Mesendoderm (in vitro differentiated cells): ENCODE data around the gene STUB1.

Experiments
- DNase-seq: peaks from one replicate; pipeline ENCODE4 v3.0.0; 2013
- H2AK5ac ChIP-seq: 2 replicates; pipeline ENCODE4 v1.6.1; 2013; ENCODE audit warnings: low read length, inconsistent platforms
- H2BK120ac ChIP-seq: 2 replicates; pipeline ENCODE4 v1.6.1; 2013; ENCODE audit warnings: low read depth, mild to moderate bottlenecking, low read length, moderate library complexity, mixed read lengths
- H2BK15ac ChIP-seq: replicated peaks from 2 replicates; pipeline ENCODE4 v1.6.1; 2013; ENCODE audit warnings: low read depth, mild to moderate bottlenecking, moderate library complexity
- H2BK5ac ChIP-seq: 2 replicates; pipeline ENCODE4 v1.6.1; 2013; ENCODE audit warnings: low read length, inconsistent platforms
- H3K18ac ChIP-seq: 2 replicates; pipeline ENCODE4 v1.6.1; 2013; ENCODE audit warnings: mild to moderate bottlenecking, low read length, mixed read lengths
- H3K23ac ChIP-seq: one replicate; pipeline ENCODE4 v1.6.1; 2013; ENCODE audit warnings: low read length
- H3K27ac ChIP-seq: 2 replicates; pipeline ENCODE4 v1.5.1; 2013; ENCODE audit warnings: low read depth, mild to moderate bottlenecking, inconsistent platforms, low read length, moderate library complexity
- H3K27me3 ChIP-seq: 2 replicates; pipeline ENCODE4 v1.6.1; 2013; ENCODE audit warnings: low read length, control low read depth, mild to moderate bottlenecking, inconsistent platforms; ENCODE audit not compliant: insufficient read depth, poor library complexity
- H3K36me3 ChIP-seq: 2 replicates; pipeline ENCODE4 v1.6.1; 2013; ENCODE audit warnings: low read length, inconsistent platforms; ENCODE audit not compliant: control insufficient read depth, insufficient read depth
- H3K4ac ChIP-seq: one replicate; pipeline ENCODE4 v1.6.1; 2013; ENCODE audit warnings: low read depth, mild to moderate bottlenecking, low read length, moderate library complexity
- H3K4me1 ChIP-seq: 2 replicates; pipeline ENCODE4 v1.6.1; 2013; ENCODE audit warnings: low read depth, low read length, inconsistent platforms; ENCODE audit not compliant: control insufficient read depth
- H3K4me2 ChIP-seq: 2 replicates; pipeline ENCODE4 v1.6.1; 2013; ENCODE audit warnings: low read length
- H3K4me3 ChIP-seq: 2 replicates; pipeline ENCODE4 v1.5.1; 2013; ENCODE audit warnings: mild to moderate bottlenecking, low read length
- H3K56ac ChIP-seq: one replicate; pipeline ENCODE4 v1.6.1; 2013; ENCODE audit warnings: low read length
- H3K79me1 ChIP-seq: 2 replicates; pipeline ENCODE4 v1.6.1; 2013; ENCODE audit warnings: low read length, inconsistent platforms
- H3K79me2 ChIP-seq: 2 replicates; pipeline ENCODE4 v1.6.1; 2013; ENCODE audit warnings: mild to moderate bottlenecking, low read length; ENCODE audit not compliant: control insufficient read depth, insufficient read depth
- H3K9ac ChIP-seq: 2 replicates; pipeline ENCODE4 v1.6.1; 2013; ENCODE audit warnings: low read length, inconsistent platforms
- H4K5ac ChIP-seq: one replicate; pipeline ENCODE4 v1.6.1; 2013; ENCODE audit warnings: low read length
- H4K8ac ChIP-seq: one replicate; pipeline ENCODE4 v1.6.1; 2013; ENCODE audit warnings: low read depth, mild to moderate bottlenecking, control low read depth, low read length, moderate library complexity
- WGBS: extraction: QIAGEN DNeasy Blood & Tissue Kit; methylation state at CpG from one replicate; pipeline ENCODE4 v1.1.7; 2013; ENCODE audit warnings: low lambda C conversion rate, missing lambda C conversion rate; ENCODE audit not compliant: insufficient coverage; ENCODE audit errors: extremely low coverage; 5-methylcytosine and 5-hydroxymethylcytosine counted together

STUB1 gene

DNA sequence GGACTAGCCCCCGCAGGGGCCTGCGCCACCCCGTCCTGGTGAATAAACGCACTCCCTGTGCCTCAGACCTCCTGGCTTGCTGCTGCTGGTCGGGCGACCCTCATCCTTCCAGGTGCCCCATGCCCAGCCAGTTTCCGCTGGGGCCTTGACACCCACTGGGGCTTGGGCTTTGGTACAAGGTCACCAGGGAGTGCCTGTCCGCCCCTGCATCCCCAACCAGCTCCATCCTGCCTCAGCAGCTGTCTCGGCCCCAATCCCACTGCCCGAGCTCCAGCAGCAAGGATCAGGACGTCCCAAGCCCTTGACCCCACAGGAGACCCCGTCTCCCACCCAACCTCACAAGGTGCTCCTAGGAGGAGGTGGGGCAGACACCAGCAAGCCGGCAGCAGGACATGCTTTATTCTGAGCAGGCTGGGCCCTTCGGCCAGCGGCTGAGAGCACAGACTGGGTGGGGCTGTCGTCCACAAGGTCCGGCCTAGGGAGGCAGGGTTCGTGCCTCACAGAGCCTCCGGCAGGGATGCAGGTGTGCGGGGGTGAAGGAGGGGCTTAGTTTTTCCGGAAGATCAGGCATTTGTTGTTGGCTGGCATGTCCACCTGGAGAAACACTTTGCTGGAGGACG lies 46.0 kb upstream of the STUB1 start:
- H3K79me2 ChIP-seq = no peaks in the 10 kb centered on the region
- H3K36me3 ChIP-seq = no peaks in the 10 kb centered on the region
- no CpG with 5 or more reads among the region's 22 CpGs for WGBS
- no peak overlapping the region for H2AK5ac ChIP-seq
- H3K4ac ChIP-seq = no peak overlapping the region
- no peak overlapping the region for H2BK5ac ChIP-seq
- no peak overlapping the region for H3K27ac ChIP-seq
- H3K4me2 ChIP-seq = no peak overlapping the region
- H3K9ac ChIP-seq = no peak overlapping the region
- peaks cover 2% of the 10 kb centered on the region for H3K79me1 ChIP-seq
- H3K18ac ChIP-seq = no peak overlapping the region
- peaks cover 9% of the 10 kb centered on the region for H3K4me1 ChIP-seq
- no peak overlapping the region for H4K8ac ChIP-seq
- H2BK120ac ChIP-seq = no peak overlapping the region
- H3K4me3 ChIP-seq = no peak overlapping the region
- no peak overlapping the region for H3K56ac ChIP-seq
- no peaks in the 10 kb centered on the region for H3K27me3 ChIP-seq
- H3K23ac ChIP-seq = no peak overlapping the region
- H4K5ac ChIP-seq = no peak overlapping the region
- no peak for DNase-seq
- H2BK15ac ChIP-seq = no peak overlapping the region

- H4K5ac ChIP-seq = no peak overlapping the region
These were observed 45.2 kb upstream of the STUB1 start for GRCh38 chr16:634996-635395.

GRCh38 chr16:635573-636205 lies 44.5 kb upstream of the STUB1 start:
- peak overlapping the region; percentile 99 for H3K56ac ChIP-seq
- no peaks in the 10 kb centered on the region for H3K36me3 ChIP-seq
- H3K27ac ChIP-seq = no peak overlapping the region
- H2BK120ac ChIP-seq = no peak overlapping the region
- peak overlapping the region; percentile 97 for H3K23ac ChIP-seq
- no peak for DNase-seq
- peak overlapping the region; percentile 5 for H3K18ac ChIP-seq
- no peak overlapping the region for H2BK5ac ChIP-seq
- H3K79me2 ChIP-seq = no peaks in the 10 kb centered on the region
- H4K8ac ChIP-seq = no peak overlapping the region
- peak overlapping the region; percentile 50 for H3K4ac ChIP-seq
- peak overlapping the region; percentile 94 for H3K9ac ChIP-seq
- H2AK5ac ChIP-seq = no peak overlapping the region
- no peak overlapping the region for H4K5ac ChIP-seq
- H2BK15ac ChIP-seq = no peak overlapping the region
- H3K4me1 ChIP-seq = peaks cover 3% of the 10 kb centered on the region
- H3K4me3 ChIP-seq = peak overlapping the region; percentile 89
- H3K79me1 ChIP-seq = peaks cover 2% of the 10 kb centered on the region
- peak overlapping the region; percentile 73 for H3K4me2 ChIP-seq
- whole genome bisulfite sequencing = no CpG with 5 or more reads among the region's 55 CpGs
- H3K27me3 ChIP-seq = no peaks in the 10 kb centered on the region

More at GRCh38 chr16:634996-635395, 45.2 kb upstream of the STUB1 start:
- H3K27me3 ChIP-seq = no peaks in the 10 kb centered on the region
- H3K23ac ChIP-seq = no peak overlapping the region
- no peak overlapping the region for H2AK5ac ChIP-seq
- no peak overlapping the region for H3K4me3 ChIP-seq
- no peak overlapping the region for H3K27ac ChIP-seq
- no peak overlapping the region for H3K18ac ChIP-seq
- DNase-seq = no peak
- H3K4me2 ChIP-seq = no peak overlapping the region
- no peak overlapping the region for H2BK120ac ChIP-seq
- no peak overlapping the region for H2BK5ac ChIP-seq
- H2BK15ac ChIP-seq = no peak overlapping the region
- H3K4me1 ChIP-seq = peaks cover 8% of the 10 kb centered on the region
- no peaks in the 10 kb centered on the region for H3K79me2 ChIP-seq
- peak overlapping the region; percentile 99 for H3K56ac ChIP-seq
- H3K79me1 ChIP-seq = peaks cover 2% of the 10 kb centered on the region
- H3K9ac ChIP-seq = no peak overlapping the region
- H4K8ac ChIP-seq = no peak overlapping the region
- WGBS = no CpG with 5 or more reads among the region's 7 CpGs
- H3K4ac ChIP-seq = no peak overlapping the region
- no peaks in the 10 kb centered on the region for H3K36me3 ChIP-seq

- Histone ChIP-seq H3K4me2 (peak within 1 kb of the TSS; percentile 73), H3K56ac (peak within 1 kb of the TSS; percentile 99), H4K8ac (no peak within 1 kb of the TSS), H2BK5ac (no peak within 1 kb of the TSS), H3K18ac (peak within 1 kb of the TSS; percentile 5), H3K4me1 (peaks cover 3% of the 10 kb centered on the region), H3K23ac (peak within 1 kb of the TSS; percentile 97), H3K79me1 (peaks cover 2% of the 10 kb centered on the region), H4K5ac (no peak within 1 kb of the TSS), H3K79me2 (no peaks in the 10 kb centered on the region), H3K9ac (peak within 1 kb of the TSS; percentile 94), H2AK5ac (no peak within 1 kb of the TSS), H3K4me3 (peak within 1 kb of the TSS; percentile 89), H2BK120ac (no peak within 1 kb of the TSS), H3K27me3 (no peaks in the 10 kb centered on the region), H3K36me3 (no peaks in the 10 kb centered on the region), H3K4ac (peak within 1 kb of the TSS; percentile 50), H3K27ac (peak within 1 kb of the TSS; percentile 52), H2BK15ac (no peak within 1 kb of the TSS)
- peak; percentile 97 for DNase-seq
- WGBS = no CpG with 5 or more reads among the region's 91 CpGs
These were observed 43.8 kb upstream of the STUB1 start, which contains the start of gene METTL26 for GRCh38 chr16:636206-637080. TSS of gene METTL26 (minus strand) at chr16:636305. CDS start at chr16:636290, 15 bp downstream.

DNA sequence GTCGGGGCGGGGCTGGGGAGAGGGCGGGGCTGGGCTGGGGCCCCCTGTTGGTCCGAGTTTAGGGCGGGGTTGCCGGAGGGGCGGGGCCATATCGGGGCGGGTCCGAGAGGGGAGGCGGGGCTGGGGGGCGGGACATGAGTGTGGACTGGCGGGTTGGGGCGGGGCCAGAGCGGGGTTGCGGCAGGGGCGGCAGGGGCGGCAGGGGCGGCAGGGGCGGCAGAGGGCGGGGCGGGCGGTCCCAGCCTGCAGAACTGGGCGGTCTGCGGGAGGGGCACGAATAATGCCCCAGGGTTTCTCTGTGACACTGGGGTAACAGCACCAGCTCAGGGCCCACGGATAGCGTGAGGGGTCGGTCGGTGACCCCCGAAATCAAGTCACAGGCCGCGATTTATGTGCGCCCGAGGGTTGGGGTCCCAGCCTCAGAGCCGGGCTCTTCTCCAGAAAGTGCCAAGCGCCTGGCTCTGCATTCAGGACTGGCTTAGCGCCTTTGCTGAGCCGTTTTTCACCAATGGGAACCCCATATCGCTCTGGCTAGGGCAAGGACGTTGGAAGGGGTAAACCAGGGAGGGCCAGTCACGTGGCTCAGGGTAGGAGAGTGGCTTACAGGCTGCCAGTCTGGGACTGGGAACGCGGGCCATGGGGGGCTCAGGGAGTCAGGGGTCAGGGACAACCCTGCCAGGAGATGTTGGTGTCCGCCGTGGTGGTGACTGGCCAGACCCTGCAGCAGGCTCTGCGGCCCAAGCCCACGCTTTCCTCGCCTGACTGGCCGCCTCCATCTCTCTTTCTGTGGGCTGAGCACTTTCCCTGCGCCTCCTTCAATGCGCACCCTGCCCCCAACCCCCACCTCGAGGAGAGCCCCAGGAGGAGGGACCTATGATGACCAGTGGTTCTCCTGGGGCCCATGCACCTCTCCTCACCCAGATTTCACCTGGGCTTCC lies 42.9 kb upstream of the STUB1 start:
- WGBS = no CpG with 5 or more reads among the region's 53 CpGs
- Histone ChIP-seq H3K79me2 (no peaks in the 10 kb centered on the region), H3K79me1 (peaks cover 2% of the 10 kb centered on the region), H3K27ac (no peak overlapping the region), H3K4me1 (peaks cover 3% of the 10 kb centered on the region), H3K27me3 (no peaks in the 10 kb centered on the region), H2BK120ac (no peak overlapping the region), H3K4ac (no peak overlapping the region), H4K8ac (no peak overlapping the region), H3K9ac (peak overlapping the region; percentile 59), H3K4me2 (peak overlapping the region; percentile 74), H3K56ac (peak overlapping the region; percentile 84), H2BK15ac (no peak overlapping the region), H2AK5ac (no peak overlapping the region), H2BK5ac (no peak overlapping the region), H3K18ac (no peak overlapping the region), H3K23ac (peak overlapping the region; percentile 51), H3K4me3 (peak overlapping the region; percentile 24), H4K5ac (no peak overlapping the region), H3K36me3 (no peaks in the 10 kb centered on the region)
- DNase-seq = peak; percentile 56
